GM12873 (cell line): ENCODE measurements around the gene H19.

Experiments
- CTCF ChIP-seq: IDR thresholded peaks from 2 replicates; pipeline ENCODE4 v1.5.1; 2012; ENCODE audit warnings: low read depth, mild to moderate bottlenecking, moderate library complexity, low read length, control low read depth; ENCODE audit not compliant: insufficient read depth; ENCODE audit errors: missing control alignments

Gene H19

GRCh38 chr11:1963864-1964263, 33.8 kb downstream of the H19 start:
- TF ChIP-seq CTCF: no peak

GRCh38 chr11:1959786-1960185, 37.9 kb downstream of the H19 start:
- no peak for TF ChIP-seq CTCF

DNA sequence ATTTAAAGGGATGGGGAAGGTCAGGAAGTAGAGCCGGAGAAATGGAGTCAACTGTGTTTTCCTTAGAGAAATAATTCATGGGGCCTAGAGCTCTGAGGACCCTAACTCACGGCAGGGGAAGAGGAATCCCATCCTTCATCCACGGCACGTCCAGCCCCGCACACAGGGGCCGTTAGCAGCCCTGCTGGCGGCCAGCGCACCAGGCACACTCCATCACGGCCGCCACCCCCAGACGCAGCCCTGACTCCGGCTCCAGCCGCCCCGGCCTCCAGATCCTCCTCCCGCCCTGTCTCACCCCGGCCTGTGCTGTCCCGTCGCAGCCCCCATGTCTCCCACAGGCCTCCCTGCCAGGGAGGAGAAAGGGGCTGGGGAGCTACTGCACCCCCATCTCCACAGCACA, 39.3 kb downstream of the H19 start:
- TF ChIP-seq CTCF: no peak

GRCh38 chr11:1953489-1954266, 44.0 kb downstream of the H19 start:
- peak; percentile 14 for TF ChIP-seq CTCF

DNA sequence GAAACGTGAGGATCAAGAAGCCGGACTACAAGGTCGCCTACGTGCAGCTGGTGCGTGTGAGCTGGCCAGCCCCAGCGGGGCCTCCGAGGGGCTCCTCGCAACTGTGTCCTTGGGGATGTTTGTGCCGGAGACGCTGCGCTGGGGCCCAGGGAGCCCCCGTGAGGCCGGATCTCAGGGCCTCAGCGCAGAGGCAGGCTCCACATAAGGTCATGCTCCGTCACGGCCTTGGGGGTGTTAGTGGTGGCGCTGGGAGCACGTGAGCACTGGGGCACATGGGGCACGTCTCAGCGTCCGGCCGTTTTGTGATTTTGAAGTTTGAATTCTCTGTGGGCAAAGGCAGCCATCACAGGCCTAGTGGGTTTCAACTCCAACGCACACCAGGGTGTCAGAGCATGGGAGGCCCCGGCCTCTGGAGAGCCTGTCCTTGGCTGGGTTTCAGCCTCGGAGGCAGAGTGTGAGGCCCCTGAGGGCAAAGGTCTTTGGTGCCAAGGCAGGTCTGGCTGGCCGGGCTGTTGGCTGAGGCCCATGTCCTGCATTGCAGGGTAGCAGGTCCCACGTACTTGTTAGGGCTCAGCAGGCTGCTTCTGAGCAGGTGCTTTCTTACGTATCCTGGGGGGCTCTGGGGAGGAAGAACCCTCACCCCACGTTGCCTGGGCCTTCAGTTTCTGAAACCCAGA, 44.7 kb downstream of the H19 start:
- TF ChIP-seq CTCF: no peak

DNA sequence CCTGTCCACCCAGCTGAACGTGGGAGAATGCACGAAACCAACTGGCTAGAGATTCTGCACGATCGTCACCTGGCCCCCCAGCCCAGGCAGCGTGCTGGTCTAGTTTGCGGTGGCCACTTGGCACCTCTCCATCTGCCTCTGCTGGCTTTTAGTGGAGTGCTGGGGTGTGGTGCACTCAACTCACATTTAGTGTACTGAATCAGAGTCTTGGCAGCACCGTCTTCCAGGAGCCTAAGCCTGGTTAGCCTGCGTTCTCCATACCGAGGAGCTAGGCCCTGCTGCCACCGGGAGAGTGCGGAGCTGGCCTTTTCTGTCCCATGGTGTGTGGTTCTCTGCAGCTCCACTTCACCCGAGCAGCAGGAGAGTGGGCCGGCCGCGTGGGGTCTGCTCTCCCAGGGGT, 47.7 kb downstream of the H19 start:
- no peak for TF ChIP-seq CTCF

GRCh38 chr11:1949302-1949701, 48.3 kb downstream of the H19 start:
- no peak for TF ChIP-seq CTCF
